Airway epithelial cell (primary cell): ENCODE data around the gene ARAP1. TPM values are rescaled to one million over a fixed set of nuclear protein-coding genes. Genes with fewer than 3 reads are reported as not detected.

Experiments used
- total RNA-seq: library from RNA; depleted of rRNA; stranded (reverse); fragments of >200 nt; gene quantifications from 2 replicates; pipeline ENCODE4 v1.2.3, GENCODE V29; 2015

Gene ARAP1
- 83.6 and 101 TPM in 2 replicates for total RNA-seq

DNA sequence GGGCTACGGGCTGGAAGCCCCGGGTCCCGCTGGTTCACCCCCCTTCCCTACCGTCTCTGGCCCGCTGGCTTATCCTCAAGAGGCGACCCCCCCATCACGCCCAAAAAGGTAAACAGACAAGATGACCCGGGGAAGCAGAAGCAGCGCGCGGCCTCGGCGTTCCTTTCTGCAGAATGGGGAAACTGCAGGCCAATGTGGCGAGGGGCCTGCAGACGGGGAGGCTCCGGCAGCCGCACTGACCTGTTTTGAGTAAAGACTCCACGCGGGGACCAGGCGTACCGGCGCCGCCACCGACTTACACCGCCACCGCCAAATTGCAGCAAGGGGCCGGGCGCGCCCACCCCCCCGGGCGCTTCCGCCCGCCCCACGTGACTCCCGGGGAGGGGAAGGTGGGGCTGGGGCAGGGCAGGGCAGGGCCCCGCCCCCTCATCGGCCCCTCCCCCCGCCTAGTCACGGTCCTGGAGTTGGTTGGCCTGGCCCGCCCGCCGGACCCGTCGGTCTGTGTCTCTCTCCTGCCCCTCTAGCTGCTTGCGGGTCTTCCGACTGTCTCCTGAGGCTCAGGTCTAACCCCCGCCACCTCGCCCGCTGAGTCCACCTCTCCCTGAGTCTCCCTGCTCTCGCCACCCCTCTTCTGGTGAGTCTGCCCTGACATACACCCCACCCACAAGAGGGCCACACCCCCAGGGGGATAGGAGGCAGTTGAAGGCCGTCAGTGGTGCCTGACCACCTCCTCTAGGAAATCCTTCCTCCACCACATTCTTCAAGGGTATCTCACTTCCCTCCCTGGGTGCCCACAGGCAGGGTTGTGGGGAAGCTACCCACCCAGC is at the start of gene ARAP1:
Gene ARAP1 (minus strand): TSS at position 321 of the 827 bp plus-strand sequence. CDS start 25,280 bp downstream, outside the sequence.

DNA sequence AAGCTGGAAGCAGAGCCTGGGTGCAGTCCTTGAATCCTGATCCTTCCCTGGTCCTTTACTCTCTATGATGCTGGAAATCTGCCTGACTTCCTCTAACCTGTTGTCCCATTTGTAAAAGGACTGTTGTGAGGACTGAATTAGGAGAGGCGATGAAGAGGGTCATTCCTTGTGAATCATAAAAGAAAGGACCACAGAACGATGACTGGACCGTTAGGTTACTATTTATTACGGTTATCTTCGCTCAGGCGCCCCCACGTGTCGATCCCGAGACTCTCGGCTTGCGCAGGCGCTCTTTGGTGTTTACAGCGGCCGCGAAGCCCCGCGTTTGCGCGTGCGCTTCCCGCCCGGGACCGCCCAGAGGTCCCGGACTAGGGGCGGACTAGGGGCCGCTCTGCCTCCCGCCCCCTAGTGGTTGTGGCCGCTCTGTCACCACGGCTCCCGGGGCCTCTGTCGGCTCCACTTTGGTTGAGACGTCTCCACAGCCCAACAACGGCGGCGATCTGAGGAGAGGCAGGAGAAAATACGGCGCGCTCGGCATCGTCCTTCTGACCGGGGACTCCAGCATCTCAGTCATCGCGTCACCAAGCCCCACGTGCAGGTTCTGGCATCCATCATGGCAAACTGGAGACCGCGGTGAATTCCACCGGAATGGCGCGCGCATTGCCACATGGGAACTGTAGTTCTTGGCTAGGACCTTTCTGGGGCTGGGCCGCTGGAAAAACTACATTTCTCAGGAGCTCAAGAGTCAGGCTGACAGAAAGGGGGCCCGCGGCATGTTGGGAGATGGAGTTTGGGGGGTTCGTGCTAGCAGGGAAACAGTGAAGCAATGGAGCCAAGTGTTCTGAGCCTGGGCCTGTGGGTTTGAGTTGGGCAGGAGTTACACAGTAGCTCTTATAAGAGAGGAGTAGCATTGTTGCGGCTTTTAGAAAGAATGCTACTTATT is 41.5 kb upstream of the ARAP1 start, which contains the start of gene STARD10:
Gene STARD10 (minus strand): TSS at position 623 of the 943 bp plus-strand sequence. CDS start 12,866 bp downstream, outside the sequence.

GRCh38 chr11:72673943-72674828 is 78.0 kb downstream of the ARAP1 start, which contains the start of gene PDE2A:
Gene PDE2A (minus strand): TSS chr11:72674422. CDS start chr11:72674207, 215 bp downstream.

Other genes starting within 250 kb of the ARAP1 start
- gene PDE2A, start 78.0 kb downstream of the ARAP1 start, total RNA-seq: 0.71 TPM in 1 of 2 replicates, not detected in the other
- gene STARD10, start 41.6 kb upstream of the ARAP1 start, total RNA-seq: 100 and 101 TPM in 2 replicates
- 6.2 and 9.6 TPM in 2 replicates for gene ATG16L2, start 62.0 kb upstream of the ARAP1 start, total RNA-seq